GM13977 (cell line): ENCODE data around the gene TRIO.

ENCODE experiments used
- DNase-seq: peaks from one replicate; pipeline ENCODE4 v3.0.0; 2012; ENCODE audit warnings: low spot score
- in situ Hi-C: fragments of 300-500 bp; cut with MboI; formaldehyde crosslinking; loops from one replicate; pipeline ENCODE4 v1.12.0; 2022; ENCODE audit warnings: low sequenced_read_pairs, low pct_unique_long_range_greater_than_20kb, mixed read lengths, inconsistent platforms; ENCODE audit not compliant: unreplicated experiment
- TF ChIP-seq, protein P1 (sequence below): IDR thresholded peaks from 2 replicates; pipeline ENCODE4 v1.5.1; 2012; ENCODE audit warnings: mild to moderate bottlenecking, control low read depth; ENCODE audit not compliant: insufficient read depth; ENCODE audit errors: extremely low read depth, missing control alignments

TRIO gene

DNA sequence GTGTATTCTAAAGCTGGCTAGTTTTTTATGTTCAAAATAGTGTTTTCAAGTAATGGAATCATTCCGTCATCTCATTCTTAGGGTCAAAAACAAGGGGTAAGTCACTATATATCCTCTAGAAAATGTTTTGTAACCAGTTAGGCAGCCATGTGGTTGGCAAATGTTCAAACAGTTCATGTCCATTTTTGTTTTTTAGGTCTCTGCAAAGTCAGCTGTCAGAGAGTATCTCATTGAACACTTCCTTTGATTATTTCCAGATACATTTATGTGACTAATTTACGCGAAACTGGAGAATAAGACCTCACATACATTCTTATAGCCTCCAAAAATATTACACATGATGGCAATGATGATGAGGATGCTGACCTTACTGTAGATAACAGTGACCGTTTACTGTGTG is 50.4 kb downstream of the TRIO start:
- DNase-seq, result no peak
- in situ Hi-C loops, result no loop called here
- TF ChIP-seq, protein P1, sequence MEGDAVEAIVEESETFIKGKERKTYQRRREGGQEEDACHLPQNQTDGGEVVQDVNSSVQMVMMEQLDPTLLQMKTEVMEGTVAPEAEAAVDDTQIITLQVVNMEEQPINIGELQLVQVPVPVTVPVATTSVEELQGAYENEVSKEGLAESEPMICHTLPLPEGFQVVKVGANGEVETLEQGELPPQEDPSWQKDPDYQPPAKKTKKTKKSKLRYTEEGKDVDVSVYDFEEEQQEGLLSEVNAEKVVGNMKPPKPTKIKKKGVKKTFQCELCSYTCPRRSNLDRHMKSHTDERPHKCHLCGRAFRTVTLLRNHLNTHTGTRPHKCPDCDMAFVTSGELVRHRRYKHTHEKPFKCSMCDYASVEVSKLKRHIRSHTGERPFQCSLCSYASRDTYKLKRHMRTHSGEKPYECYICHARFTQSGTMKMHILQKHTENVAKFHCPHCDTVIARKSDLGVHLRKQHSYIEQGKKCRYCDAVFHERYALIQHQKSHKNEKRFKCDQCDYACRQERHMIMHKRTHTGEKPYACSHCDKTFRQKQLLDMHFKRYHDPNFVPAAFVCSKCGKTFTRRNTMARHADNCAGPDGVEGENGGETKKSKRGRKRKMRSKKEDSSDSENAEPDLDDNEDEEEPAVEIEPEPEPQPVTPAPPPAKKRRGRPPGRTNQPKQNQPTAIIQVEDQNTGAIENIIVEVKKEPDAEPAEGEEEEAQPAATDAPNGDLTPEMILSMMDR, result no peak

DNA sequence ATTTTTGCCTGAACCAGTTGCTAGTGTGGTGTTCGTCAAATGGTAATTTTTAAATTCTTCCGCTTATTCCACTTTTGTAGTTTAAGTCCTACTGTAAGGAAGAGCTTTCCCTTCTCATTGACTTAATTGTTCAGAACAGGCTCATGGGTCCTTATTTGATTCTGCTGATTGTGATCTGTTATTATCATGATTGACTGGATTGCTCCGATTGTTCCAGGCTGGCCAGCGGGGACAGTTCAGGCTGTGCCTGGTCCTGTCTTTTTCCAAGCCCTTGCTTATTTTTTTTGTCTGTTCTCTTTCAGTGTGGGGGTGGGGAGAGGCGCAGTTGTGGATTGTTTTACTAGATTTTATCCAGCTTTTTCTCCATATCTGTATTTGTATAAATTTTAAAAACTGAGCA is 52.4 kb downstream of the TRIO start:
- TF ChIP-seq, protein P1, result no peak
- in situ Hi-C loops, result no loop called here
- DNase-seq, result no peak

DNA sequence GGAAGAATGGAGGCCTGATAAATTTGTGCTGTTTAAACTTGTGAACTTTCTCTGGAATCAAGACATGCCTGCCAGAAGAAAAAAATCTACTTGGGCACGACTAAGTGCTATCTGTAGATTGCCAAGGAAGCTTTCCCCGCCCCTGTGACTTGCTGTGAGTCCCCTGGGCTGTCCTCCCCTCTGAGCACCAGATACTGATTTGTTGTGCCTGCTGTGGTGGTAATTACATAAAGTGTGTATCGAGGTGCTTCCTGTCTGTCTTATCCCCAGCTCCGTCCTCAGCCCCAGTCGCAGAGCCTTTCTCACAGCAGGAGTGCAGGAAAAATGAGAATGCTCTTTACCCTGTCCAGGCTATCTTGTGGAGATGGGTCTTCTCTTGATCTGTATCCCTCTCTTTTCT is 53.9 kb downstream of the TRIO start:
- TF ChIP-seq, protein P1, result no peak
- no peak for DNase-seq
- in situ Hi-C loops, result no loop called here

DNA sequence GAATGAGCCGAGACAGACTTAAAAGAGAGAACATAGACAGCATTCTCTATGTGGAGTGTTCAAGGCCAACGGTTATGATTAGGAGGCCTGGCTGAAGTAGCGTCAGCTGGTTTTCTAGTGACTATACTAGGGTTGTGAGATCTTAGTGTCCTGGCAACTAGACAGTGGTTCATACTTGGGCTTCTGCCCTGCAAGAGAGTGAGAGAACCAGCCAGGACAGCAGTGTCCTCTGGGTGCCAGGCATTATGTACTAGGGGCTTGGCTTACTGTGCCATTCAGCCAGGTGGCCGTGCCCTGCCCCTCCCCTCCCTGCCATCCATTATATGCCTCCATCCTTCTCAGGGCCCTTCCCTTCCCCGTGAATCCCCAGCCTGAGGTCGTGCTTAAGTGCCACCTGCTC is 56.8 kb downstream of the TRIO start:
- TF ChIP-seq, protein P1, result no peak
- in situ Hi-C loops, result loop anchor here (10.0 kb wide), 1 partner anchor 45 kb away; no protein-coding TSS in a partner anchor
- no peak for DNase-seq

DNA sequence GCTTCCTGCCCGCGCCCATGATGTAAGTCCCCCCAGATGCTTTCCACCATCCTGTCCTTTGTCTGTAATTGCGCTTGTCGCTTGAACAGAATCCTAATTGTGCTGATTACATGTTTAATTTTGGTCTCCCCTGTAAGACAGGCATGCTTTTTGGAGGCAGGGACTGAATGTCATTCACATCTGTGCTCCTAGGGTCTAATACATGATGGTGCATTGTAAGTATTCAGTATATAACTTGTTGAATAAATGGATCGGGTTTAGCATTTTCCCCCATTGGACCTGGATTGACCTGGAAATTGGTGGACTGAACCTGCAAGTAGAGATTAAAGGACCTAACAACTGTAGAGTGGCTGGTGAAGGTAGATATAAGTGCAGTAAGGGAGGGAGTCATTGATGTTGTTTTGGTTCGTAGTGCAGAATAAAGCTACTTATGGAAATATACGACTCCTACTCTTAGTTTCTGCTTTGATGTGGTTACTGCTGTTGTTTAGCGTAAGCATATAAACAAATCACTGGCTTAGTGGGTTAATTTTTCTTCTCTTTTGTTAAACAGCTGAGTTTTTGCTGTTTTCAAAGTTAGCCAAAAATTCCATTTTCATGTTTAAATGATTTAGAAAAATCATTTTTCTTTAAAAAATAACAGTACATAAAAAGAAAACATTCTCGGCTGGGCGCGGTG is 57.3 kb downstream of the TRIO start:
- TF ChIP-seq, protein P1, result no peak
- in situ Hi-C loops, result loop anchor here (10.0 kb wide), 1 partner anchor 46 kb away; no protein-coding TSS in a partner anchor
- DNase-seq, result no peak

DNA sequence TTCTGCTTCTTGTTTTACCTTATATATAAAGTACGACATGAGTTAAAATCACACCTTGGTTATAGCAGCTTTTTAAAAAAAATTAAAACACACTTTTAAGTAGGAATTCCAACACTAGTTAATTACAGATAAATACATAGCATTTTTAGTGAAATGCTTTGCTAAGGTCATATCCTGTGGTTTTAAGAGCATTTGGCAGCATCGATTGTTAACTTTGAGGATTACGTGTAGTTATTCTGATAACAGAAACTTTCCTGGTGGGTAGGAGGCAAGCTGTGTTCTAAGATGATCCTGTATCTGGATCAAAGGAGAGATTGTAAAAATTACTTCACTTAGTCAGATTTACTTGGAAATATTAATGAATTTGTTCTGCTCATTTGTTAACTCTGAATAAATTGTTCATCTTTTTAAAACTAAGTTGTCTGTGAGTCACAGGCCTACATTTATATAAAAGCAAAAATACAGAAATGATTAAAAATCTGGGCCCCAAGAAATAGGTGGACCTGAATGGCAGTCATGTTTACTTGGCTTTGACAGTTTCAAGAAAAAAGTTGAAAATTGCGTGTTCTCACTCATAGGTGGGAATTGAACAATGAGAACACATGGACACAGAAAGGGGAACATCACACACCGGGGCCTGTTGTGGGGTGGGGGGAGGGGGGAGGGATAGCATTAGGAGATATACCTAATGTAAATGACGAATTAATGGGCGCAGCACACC is 58.3 kb downstream of the TRIO start:
- no peak for DNase-seq
- TF ChIP-seq, protein P1, result no peak
- in situ Hi-C loops, result loop anchor here (10.0 kb wide), 1 partner anchor 47 kb away; no protein-coding TSS in a partner anchor
